Stimulated activated naive CD8-positive, alpha-beta T cell treated with anti-CD3 and anti-CD28 coated beads, Interleukin-15, Interleukin-2, amounts not matched to agents 100 U/mL and 50 U/mL, for 24 hours (primary cell): ENCODE measurements around the gene PMEPA1.
A peak's percentile ranks its signal among the peaks of the same experiment; 100 is the strongest.

Experiments used
- ATAC-seq: fragments of 150-1000 bp; cut with Tn5 transposase; one replicate; pipeline ENCODE4 v1.10.0; 2021
- DNase-seq: peaks from one replicate; pipeline ENCODE4 v3.0.0; 2021

Gene PMEPA1

DNA sequence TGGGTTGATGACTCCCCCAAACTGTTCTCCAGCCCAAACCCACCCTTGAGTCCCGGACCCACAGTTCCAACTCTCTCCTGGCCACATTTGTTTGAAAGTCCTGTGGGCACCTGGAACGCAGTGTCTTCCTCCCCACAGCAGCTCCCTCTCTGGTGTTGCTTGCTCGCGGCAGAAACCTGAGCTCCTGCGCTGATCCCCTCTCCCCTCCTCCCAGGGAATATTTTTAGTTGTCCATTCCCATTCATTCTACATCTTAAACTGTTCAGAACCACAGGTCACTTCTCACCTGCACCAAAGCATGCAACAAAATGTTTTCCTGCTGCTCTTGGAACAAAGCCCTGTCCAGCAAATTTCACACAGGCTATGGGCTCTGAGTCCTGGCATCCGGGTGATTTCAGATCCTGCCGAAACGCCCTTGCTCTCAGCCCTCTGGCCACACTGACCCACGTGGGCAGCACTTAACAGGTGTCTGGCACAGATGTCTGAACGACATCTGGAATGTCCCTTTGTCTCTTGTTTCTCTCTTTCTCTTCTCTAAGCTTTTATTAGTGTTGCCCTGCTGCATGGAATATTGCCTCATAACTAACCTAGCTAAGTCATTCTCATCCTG lies 27.0 kb upstream of the PMEPA1 start:
- DNase-seq (no peak), ATAC-seq (no peak)

DNA sequence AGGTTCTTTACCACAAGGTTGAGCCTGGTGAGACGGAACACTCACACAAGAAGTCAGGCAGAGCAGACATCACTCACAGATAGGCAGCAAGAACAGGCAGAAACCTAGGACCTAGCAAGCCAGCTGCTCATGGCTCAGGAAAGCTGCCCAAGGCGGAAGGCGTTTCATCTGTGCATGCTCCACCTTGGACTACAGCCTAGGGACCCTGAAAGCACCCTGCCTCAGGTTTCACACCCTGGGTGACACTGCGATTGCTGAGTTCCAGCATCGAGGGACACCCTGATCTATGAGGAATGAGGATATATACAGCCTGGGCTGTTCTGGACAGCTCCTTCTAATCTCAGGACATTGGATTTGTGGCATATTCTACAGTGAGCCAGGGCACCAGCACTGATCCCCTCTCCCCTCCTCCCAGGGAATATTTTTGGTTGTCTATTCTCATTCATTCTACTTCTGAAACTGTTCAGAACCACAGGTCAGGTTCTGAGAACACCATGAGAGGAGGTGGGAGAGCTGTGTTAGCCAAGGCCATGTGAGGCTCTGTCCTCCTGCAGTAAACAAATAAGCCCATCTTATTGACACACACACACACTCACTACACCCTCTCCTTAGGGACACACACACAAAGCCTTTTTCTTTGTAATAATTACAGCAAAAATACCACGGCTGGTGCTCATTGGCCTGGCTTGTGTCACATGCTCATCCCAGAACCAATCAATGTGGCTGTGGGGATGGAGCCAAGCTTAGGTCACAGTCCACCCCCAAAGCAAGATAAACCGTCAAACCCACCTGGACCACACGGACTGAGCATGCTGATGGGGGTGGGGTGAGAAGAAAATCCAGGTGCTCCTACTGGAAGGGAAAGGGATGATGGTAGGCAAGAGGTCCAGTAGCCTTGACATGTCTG lies 26.3 kb upstream of the PMEPA1 start:
- ATAC-seq (no peak), DNase-seq (no peak)

DNA sequence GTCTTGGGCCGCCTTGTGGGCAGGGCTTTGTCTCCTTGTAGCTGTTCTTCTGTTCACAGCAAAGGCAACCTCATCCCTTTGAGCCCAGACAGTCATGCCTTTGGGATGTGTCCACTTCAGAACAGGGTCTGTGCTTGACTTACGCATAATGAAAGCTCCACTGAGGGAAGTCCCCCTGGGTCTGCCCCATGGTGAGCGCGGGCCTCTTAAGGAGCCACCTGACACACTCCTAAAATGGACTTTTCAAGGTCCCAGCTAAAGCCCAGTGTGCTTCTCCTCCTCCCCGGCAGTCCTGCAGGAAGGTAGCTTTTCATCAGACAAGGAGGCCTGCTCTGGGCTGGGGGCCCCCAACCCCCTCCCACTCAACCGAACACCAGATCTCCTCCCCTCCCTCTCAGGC lies 24.9 kb upstream of the PMEPA1 start:
- ATAC-seq (no peak), DNase-seq (no peak)

DNA sequence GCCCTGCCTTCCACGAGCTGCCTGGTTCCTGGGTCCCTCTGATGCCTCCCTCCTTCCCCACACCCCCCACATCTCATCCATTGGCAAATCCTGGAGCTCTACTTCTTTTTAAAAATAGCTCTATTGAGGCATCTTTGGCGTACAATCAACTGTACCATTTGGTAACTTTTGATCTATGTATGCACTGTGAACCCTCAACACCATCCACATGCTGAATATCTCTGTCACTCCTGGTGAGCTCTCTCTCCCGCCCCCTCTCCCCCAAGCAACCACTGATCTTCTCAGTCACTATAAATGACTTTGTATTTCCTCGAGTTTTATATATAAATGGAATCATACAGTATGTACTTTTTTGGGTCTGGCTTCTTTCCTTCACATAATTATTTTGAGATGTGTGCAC lies 22.4 kb upstream of the PMEPA1 start:
- DNase-seq (no peak), ATAC-seq (no peak)

DNA sequence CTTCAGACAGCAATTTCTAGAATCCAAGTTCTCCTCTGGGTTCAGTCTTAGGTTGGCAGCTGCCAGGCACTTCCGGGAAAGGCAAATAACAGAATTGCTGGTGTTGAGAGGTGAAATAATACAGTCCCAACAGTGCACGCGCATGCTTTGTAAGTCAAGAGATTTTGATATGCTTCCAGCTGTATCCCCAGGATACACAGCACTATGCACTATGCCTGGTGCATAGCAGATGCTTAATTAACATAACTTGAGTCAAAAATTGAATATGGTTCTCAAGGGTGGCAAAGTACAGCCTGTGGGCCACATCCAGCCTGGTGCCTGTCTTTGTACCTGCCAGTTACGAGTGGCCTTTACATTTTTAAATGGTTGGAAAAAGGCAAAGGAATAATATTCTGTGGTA lies 18.9 kb upstream of the PMEPA1 start:
- ATAC-seq (no peak), DNase-seq (no peak)

DNA sequence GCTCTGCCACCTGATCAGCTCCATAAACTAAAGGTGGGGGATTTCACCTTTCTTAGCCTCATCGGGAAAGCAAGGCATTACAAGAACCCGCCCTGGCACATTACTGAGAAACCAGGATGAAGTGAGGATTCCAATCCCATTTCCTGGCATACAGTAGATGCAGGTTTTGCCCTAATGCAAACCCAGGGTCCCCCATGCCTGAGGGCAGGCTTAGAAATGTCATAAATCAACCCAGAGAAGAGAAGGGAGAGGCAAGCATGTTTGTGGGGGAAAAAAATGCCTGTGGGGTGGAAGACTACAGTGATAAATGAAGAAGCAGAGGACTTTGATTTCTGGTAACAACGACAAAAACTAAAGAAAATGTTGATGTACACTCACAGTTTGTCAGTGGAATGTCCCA lies 18.0 kb upstream of the PMEPA1 start:
- no peak for ATAC-seq

DNA sequence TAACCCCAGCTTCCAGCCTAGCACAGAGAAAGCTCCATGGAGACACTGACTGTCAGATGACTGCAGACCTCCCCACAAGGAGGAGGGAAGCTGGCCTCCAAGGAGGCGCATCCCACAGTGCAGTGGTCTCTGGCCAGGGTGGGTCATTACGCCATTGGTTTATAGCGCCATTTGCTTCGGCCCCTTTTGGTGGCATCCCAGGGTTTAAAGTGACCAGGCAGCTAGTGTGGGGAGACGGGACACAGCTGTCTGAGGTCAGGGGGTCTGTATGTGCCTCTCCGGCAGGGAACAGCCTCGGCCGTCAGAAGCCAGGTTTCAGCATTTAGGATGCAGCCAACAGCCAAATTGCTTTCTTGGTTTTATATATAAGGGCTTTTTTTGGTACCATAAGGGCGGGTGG lies 15.8 kb upstream of the PMEPA1 start:
- ATAC-seq (no peak), DNase-seq (no peak)

More for the DNA sequence above, 18.0 kb upstream of the PMEPA1 start:
- DNase-seq: no peak

DNA sequence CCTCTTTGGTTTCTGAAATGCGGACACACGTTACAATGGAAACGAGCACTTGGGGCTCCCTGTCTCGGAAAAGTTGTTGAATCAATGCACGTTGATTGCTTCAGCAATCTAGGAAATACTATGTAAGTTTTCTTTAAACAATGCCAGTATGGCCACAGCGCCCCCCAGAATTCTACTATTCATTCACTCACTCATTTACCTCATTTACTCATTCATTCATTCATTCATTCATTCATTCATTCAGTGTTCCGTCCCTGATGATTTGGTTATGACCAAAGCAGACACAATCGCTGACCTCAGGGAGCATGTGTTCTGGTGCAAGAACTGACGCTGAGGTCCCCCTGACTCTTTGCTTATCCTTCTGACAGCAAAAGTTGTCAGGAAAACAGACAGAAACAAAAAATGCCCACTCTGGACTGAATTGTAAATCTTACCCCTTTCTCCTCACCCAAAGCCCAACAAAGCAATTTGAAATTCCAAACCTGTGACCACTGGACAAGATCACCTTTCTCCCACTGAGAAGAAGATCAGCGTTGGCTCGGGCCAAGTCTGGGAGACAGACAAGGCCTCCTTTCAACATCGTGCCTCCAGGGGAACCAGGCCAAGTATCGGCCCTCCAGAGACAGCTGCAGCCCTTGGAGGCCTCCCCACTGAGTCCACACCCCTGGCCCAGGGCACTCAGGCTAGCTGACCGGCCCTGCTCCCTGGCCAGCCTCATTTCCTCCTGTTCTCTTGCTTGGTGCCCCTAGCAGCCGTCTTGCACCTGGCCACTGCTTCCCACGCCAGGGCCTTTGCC lies 15.0 kb upstream of the PMEPA1 start:
- no peak for DNase-seq

DNA sequence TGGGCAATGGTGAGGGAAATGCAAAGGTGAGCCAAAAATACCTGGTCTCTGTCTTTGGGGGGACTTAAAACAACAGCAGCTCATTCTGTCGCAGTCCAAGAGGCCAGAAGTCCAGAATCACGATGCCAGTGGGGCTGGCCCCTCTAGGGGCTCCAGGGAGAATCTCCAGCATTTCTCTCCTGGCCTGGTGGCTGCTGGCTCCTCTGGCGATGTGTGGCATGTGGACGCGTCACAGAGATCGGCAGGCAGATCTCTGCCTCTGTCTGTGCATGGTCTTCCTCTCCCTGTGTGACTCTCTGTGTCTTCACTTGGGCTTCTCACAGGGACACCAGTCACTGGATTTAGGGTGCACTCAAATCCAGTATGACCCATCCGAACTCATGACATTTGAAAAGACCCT lies 14.0 kb upstream of the PMEPA1 start:
- DNase-seq (no peak), ATAC-seq (no peak)

More for the DNA sequence above, 15.0 kb upstream of the PMEPA1 start:
- ATAC-seq: no peak

DNA sequence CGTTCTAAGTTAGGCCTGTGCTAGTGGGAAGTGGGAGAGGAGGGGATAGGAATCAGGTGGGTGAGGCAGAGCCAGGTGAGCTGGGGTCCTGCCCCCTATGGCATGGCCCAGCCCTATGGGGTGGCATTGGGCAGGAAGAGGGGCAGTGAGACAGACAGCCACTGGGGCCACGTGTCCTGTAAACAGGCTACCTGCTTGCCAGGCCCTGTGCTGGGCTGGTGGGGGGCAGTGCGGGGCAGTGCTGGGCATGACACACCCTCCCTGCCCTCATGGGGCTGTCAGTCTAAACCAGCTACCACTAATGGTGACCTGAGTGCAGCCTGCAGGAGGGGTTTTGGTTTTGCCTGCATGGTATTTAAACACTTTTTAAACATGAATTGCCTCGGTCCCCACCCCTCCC lies 10.1 kb upstream of the PMEPA1 start:
- DNase-seq (no peak), ATAC-seq (no peak)

DNA sequence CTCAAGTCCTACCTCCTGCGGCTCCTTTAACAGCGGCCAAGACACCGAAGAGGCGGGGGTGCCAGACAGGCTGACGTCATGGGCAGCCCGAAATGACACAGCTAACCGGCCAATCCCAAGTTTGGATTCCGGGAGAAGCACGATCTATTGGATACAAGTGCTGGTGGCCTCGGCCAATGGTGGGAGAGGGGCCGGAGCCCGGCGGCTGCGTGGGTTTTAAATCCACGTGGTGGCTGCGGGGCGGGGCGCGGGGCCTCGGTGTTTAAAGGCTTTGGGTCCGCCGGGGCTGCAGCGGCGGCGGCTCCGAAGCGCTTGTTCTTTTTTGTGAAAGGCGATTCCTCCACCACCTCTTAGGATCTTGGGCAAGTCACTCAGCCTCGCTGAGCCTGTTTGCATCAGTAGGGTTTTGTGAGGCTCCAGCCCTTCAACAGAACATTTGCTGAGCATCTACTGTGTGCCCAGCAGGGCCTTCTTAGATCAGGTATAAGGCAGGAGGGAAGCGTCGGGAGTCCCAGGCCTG lies 8.7 kb upstream of the PMEPA1 start:
- peak; percentile 96 for ATAC-seq
- peak; percentile 92 for DNase-seq

DNA sequence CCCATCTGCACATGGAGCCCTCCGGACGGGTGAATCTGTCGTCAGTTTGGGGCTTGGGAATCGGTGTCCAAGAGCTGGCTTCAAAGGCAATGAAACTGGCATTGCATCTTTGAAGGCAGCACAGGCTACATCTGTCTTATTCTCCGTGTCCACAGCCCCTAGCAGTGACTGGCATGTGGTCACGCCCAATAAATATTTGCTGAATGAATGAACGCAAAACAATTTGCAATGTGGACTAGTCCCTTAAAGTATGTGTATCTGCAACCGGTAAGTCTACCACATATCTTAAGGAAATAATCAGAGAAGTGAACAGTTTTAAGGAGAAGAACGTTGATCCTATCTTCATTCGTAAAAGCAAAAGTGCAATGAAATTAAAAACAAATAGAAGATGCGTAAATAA lies 8.0 kb upstream of the PMEPA1 start:
- ATAC-seq (no peak), DNase-seq (no peak)

DNA sequence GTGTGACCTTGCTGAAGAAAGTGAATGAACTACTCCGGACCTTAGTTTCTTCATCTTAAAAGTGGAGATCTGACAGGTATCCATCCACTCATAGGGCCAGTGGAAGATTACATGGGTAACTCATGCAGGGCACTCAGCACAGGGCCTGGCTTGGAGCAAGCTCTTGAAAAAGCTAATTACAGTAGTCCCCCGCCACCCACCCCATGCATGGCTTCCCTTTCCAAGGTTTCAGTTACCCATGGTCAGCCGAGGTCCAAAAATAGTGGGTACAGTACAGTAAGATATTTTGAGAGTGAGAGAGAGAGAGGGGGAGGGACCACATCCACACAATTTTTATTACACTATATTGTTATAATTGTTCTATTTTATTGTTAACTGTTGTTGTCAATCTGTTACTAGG lies 7.1 kb upstream of the PMEPA1 start:
- DNase-seq (no peak), ATAC-seq (no peak)

DNA sequence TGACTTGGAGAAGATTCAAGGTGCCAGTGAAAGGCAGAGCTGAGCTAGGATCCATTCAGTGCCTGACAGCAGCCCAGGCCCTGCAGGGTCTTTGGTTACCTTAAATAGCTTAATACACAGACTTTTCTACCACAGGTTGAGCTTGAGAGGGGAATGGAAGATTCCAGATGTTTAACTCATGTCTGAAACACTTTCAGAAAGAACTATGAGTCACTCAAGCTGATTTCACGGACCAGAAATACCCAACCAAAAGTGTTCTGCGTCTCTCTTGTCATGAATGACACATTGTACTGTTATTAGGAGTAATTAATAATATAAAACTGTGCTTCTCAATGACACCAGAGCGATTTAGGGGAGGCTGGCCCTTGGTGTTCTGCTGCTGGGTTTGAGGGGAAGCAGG lies 6.4 kb upstream of the PMEPA1 start:
- DNase-seq: no peak

DNA sequence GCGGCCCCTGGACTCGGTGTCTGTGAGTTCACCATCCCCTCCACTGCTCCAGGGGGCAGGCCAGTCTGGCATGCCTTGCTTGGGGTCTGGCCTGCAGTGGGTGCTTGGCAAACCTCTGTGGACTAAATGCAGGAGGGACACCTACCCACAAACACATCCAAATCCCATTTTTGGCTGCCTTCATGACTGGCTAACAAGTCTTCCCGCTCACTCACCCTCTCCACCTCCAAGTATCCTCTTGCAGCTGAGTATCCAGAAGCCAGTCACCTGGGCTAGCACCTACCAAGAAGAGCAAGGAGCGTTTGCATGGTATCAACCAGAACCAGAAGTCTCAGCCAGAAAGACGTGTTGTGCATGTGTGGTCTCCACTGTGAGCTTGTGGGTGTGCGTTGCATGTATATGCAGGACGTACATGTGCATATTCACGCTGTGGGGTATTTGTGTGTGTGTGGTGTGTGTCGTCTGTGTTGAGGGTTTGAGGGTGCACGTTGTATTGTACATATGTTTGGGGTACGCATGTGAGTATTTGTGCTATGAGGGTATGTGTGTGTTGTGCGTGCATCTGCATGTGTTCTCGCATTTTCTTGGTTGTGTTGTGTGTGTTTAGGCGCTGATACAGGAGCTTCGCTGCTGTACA lies 5.6 kb upstream of the PMEPA1 start:
- DNase-seq (no peak), ATAC-seq (no peak)

More for the DNA sequence above, 6.4 kb upstream of the PMEPA1 start:
- no peak for ATAC-seq

DNA sequence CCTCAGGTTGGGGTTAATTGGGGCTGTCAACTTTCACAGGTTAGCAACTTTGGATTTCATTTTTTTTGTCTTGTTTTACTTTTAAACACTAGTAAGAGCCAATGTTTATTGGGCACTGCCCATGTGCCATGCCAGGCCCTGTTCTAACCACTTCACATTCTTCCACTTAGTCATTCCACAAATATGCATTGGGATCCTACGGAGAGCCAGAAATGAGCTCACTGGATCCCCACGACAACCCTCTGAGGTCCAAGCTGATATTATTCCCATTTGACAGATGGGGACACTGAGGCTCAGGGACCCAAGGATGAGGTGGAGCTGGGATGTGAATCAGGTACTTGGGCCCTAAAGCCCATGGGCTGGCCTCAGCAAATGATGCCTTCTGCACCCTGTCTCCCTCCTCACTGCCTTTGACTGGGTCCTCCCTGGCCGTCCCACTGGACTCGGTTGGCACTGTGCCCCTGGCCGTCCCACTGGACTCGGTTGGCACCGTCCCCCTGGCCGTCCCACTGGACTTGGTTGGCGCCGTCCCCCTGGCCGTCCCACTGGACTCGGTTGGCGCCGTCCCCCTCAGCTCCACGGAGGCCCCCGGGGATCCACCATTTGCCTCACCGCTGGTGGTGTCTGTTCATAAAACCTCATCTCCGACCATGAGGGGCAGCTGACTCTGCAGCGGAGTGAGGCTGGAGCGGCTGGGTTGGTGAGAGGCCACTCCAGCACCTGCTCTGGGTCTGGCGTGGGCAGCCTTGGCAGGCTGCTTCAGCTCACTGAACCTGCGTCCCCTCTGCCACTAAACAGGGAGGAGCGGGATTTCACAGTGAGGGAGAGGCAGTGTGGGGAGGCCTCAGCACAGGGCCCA lies 4.8 kb upstream of the PMEPA1 start:
- ATAC-seq: no peak

DNA sequence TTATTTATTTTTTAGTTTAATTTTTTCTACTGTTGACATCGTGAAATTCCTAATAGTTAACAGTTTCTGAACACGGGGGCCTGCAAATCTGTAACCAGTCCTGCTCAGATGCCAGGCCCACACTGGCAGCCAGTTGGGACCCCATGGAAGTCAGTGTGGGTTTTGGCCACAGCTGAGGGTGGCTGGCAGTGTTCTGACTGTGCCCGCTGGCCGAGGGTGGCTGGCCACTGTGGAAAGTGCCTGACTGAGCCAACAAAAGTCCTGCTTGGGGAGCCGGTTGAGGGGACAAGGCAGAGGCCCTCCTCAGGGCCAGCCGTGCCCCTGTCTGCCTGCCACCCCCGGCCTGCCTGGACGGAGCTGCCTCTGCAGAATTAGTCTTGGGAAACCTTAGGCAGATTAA lies 4.1 kb upstream of the PMEPA1 start:
- no peak for ATAC-seq
- no peak for DNase-seq

More for the DNA sequence above, 4.8 kb upstream of the PMEPA1 start:
- no peak for DNase-seq

DNA sequence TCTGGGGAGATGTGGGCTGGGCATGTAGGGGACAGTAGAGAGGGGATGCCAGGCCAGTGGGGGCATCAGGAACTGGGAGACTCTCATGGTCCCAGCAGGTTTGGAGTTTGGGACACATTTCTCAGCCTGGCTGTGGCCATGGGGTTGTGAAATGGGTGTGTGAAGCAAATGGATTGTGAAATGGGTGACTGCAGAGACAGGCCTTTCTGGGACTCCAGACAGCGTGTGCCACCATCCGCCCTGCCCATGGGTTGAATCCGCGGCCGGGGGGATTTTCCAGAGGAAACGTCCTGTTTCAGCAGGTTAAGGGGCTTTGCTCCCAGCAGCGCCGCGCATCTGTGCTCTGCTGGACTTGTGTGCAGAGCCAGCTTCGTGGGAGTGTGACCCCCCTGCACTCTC lies 3.7 kb upstream of the PMEPA1 start:
- no peak for ATAC-seq

DNA sequence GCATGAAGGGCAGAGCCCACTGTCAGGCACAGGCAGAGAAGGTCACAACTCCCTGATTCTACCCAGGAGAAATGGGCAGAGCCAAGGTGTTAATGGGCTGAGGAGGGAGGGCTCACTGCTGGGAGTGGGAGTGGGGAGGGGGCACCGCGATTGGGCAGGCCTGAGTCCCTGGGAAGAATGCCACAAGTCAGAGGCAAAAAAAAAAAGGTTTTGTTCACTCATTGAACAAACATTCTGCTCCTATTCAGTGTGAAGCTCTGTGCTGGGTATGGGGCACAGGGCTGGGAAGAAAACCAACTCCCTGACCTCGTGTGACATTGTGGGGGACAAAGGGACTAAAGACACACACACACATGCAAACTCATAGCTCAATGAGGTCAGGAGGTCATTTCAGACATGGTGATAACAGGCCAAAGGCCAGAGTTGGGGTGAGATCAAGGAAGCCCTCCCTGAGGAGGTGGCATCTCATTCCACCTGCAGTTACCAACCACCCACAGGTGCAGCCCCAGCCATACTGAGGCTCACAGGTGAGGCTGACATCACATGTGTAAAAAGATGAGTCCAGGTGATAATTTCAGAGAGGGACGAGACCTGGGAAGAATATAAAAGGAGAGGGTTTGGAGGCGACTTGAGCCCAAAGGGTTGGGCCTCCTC lies 3.2 kb upstream of the PMEPA1 start:
- no peak for ATAC-seq
- DNase-seq: no peak

More for the DNA sequence above, 3.7 kb upstream of the PMEPA1 start:
- no peak for DNase-seq

DNA sequence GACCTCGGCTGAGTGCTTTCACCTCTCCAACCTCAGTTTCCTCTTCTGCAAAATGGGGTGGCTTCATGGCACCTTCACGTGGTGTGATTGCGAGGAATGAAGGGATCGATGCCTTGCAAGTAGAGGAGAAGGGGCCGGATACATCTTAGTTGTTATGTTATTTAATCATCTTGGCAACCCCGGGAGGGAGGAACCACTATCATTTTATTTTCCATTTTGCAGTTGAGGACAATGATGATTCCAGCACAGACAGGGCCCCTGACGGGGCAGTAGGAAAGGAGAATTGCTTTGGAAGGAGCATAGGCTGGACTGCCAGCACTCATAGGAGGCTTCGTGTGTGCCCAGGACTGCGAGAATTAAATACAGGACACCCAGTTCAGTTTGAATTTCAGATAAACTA lies 2.5 kb upstream of the PMEPA1 start:
- DNase-seq (no peak), ATAC-seq (no peak)

DNA sequence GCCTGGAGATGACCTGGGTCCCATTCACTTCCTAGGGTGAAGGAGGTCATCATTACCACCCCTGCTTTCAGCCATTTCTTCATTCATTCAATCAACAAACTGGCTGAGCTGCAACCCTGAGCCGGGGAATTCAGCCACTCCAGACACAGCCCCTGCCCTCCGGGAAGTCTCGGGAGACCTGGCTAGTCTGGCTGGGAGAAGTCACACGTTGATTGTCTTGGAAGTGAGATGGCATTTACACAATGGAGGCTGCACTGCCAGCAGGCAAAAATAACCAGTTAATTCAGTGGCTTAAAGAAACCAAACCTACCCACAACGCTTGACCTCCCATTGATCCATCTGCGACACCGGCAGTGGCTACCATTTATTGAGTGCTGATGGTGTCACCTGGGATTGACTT lies 2.0 kb upstream of the PMEPA1 start:
- no peak for ATAC-seq

More for the DNA sequence above, 2.0 kb upstream of the PMEPA1 start:
- DNase-seq: no peak
